ENCODE measurements around the gene PPIB. TPM values are rescaled to one million over a fixed set of nuclear protein-coding genes. Genes with fewer than 3 reads are reported as not detected.

The PPIB gene
- total and polyA plus RNA-seq, 12 donors = 60.3 to 600 (median 88.1) TPM

GRCh38 chr15:64153480-64154367, 9.1 kb downstream of the PPIB start:
- Histone ChIP-seq H3K27me3 (peaks cover 0 to 32% (median 0%) of the 10 kb centered on the region in 7 donors), H3K4me1 (peaks cover 32 to 72% (median 58%) of the 10 kb centered on the region in 9 donors), H3K36me3 (peaks cover 0 to 50% (median 31%) of the 10 kb centered on the region in 9 donors), H3K4me3 (peak overlapping the region in 1 of 10 donors; percentile 14), H3K9me3 (no peaks in the 10 kb centered on the region), H3K27ac (peak overlapping the region; percentile 7 to 85 (median 78))
- DNase-seq = peak; percentile 89 to 91
- peak; percentile 96 to 100 (median 98) for TF ChIP-seq CTCF (IDR thresholded peaks at IDR 0.05)
- intact Hi-C loops (cut with DNase I) = loop anchor here in 7 of 10 donors (5.0 to 10.0 kb wide), 4 partner anchors 46 to 61 kb away; partner anchors contain the start of genes SNX1 (in 5 of the 7) and CIAO2A (in 3 of the 7)
- peak; percentile 69 to 94 (median 86) for ATAC-seq
- WGBS, 2 donors = 20% methylated on average over 12 of the region's 12 CpGs

- no peaks in the 10 kb centered on the region for H3K9me3 ChIP-seq
- intact Hi-C loops (cut with DNase I) = loop anchor here in 7 of 10 donors (5.0 to 10.0 kb wide), 4 partner anchors 45 to 60 kb away; partner anchors contain the start of genes SNX1 (in 5 of the 7) and CIAO2A (in 3 of the 7)
- H3K4me1 ChIP-seq = peaks cover 24 to 62% (median 48%) of the 10 kb centered on the region in 9 donors
- H3K36me3 ChIP-seq = peaks cover 0 to 40% (median 21%) of the 10 kb centered on the region in 9 donors
- DNase-seq (no peak), ATAC-seq (no peak)
- H3K4me3 ChIP-seq = peak overlapping the region in 9 of 10 donors; percentile 40 to 60 (median 54)
- H3K27me3 ChIP-seq = peaks cover 0 to 32% (median 0%) of the 10 kb centered on the region in 7 donors
- peak overlapping the region in 3 of 10 donors; percentile 31 to 82 (median 64) for H3K27ac ChIP-seq
- TF ChIP-seq CTCF (IDR thresholded peaks at IDR 0.05) = no peak
- 30 to 37% methylated on average over 27 of the region's 27 CpGs for WGBS, 2 donors
Observed at GRCh38 chr15:64152507-64153387, 10.1 kb downstream of the PPIB start.

GRCh38 chr15:64151727-64152506, 10.9 kb downstream of the PPIB start, which contains the start of gene SNX22:
Gene SNX22 (plus strand): TSS chr15:64151731. CDS start chr15:64151776, 45 bp downstream.
- 2% methylated on average over 71 to 83 of the region's 83 CpGs for whole genome bisulfite sequencing, 2 donors
- DNase-seq = peak in 1 of 2 donors; percentile 43
- intact Hi-C loops (cut with DNase I) = loop anchor here in 7 of 10 donors (5.0 to 10.0 kb wide), 4 partner anchors 45 to 60 kb away; partner anchors contain the start of genes SNX1 (in 5 of the 7) and CIAO2A (in 3 of the 7)
- Histone ChIP-seq H3K27ac (peak within 1 kb of the TSS in 1 of 10 donors; percentile 31), H3K36me3 (peaks cover 0 to 32% (median 18%) of the 10 kb centered on the region in 9 donors), H3K9me3 (no peaks in the 10 kb centered on the region), H3K27me3 (peaks cover 0 to 32% (median 0%) of the 10 kb centered on the region in 7 donors), H3K4me1 (peaks cover 28 to 59% (median 41%) of the 10 kb centered on the region in 9 donors), H3K4me3 (peak within 1 kb of the TSS; percentile 38 to 60 (median 54))
- TF ChIP-seq CTCF (IDR thresholded peaks at IDR 0.05) = no peak
- ATAC-seq = peak in 1 of 8 donors; percentile 4
